IMR-90 (cell line): ENCODE data around the gene LMX1A. TPM values are rescaled to one million over a fixed set of nuclear protein-coding genes. Genes with fewer than 3 reads are reported as not detected.

Experiments used
- ATAC-seq: fragments of 200-7000 bp; cut with Tn5 transposase; 2 replicates; pipeline ENCODE4 v1.9.1; 2020; ENCODE audit warnings: low read depth, mild to moderate bottlenecking, moderate library complexity
- BruUV-seq: library from RNA; stranded (reverse); fragments of 400-500 nt; replicated peaks from 2 replicates; lab custom pipeline; 2021; lab: Mats Ljungman, UMichigan
- CTCF ChIA-PET: fragments of 300-600 bp; formaldehyde crosslinking; extraction: SDS; loops from one replicate; lab custom pipeline; 2021; ENCODE audit warnings: antibody characterized with exemption; lab: Yijun Ruan, JAX
- POLR2A ChIA-PET: fragments of 300-600 bp; sonication (Branson Sonifier 250); formaldehyde crosslinking; loops from one replicate; lab custom pipeline; 2022; ENCODE audit warnings: antibody characterized with exemption; ENCODE audit not compliant: unreplicated experiment; lab: Charles Lee
- DNase-seq: peaks from one replicate; pipeline ENCODE4 v3.0.0; 2013
- H2AFZ ChIP-seq: replicated peaks from 2 replicates; pipeline ENCODE3; 2013; ENCODE audit warnings: low read length, mild to moderate bottlenecking; ENCODE audit not compliant: poor library complexity
- H2AK5ac ChIP-seq: 2 replicates; pipeline ENCODE4 v1.6.1; 2013; ENCODE audit warnings: low read depth, low read length, inconsistent platforms
- H2AK9ac ChIP-seq: replicated peaks from 2 replicates; pipeline ENCODE3; 2013; ENCODE audit warnings: mild to moderate bottlenecking, low read depth, low read length, moderate library complexity; ENCODE audit not compliant: poor library complexity
- H2BK120ac ChIP-seq: 2 replicates; pipeline ENCODE4 v1.6.1; 2013; ENCODE audit warnings: low read depth, low read length, inconsistent platforms
- H2BK15ac ChIP-seq: 3 replicates; pipeline ENCODE4 v1.6.1; 2013; ENCODE audit warnings: low read depth, low read length, inconsistent platforms
- H2BK20ac ChIP-seq: 2 replicates; pipeline ENCODE4 v1.6.1; 2013; ENCODE audit warnings: low read depth, mild to moderate bottlenecking, inconsistent platforms, low read length, moderate library complexity
- H2BK5ac ChIP-seq: 2 replicates; pipeline ENCODE4 v1.6.1; 2013; ENCODE audit warnings: mild to moderate bottlenecking, low read depth, low read length, inconsistent platforms; ENCODE audit not compliant: poor library complexity, severe bottlenecking
- H3K14ac ChIP-seq: replicated peaks from 2 replicates; pipeline ENCODE4 v1.6.1; 2013; ENCODE audit warnings: low read depth, low read length, inconsistent platforms
- H3K18ac ChIP-seq: 2 replicates; pipeline ENCODE4 v1.6.1; 2013; ENCODE audit warnings: low read depth, low read length, control low read depth
- H3K23ac ChIP-seq: 2 replicates; pipeline ENCODE4 v1.6.1; 2013; ENCODE audit warnings: low read depth, low read length, inconsistent platforms
- H3K27ac ChIP-seq: 2 replicates; pipeline ENCODE4 v1.5.1; 2013; ENCODE audit warnings: mild to moderate bottlenecking, control low read depth, low read length; ENCODE audit not compliant: insufficient read depth
- H3K27me3 ChIP-seq: 2 replicates; pipeline ENCODE4 v1.6.1; 2013; ENCODE audit warnings: low read length; ENCODE audit not compliant: control insufficient read depth, insufficient read depth
- H3K36me3 ChIP-seq: 2 replicates; pipeline ENCODE4 v1.6.1; 2013; ENCODE audit warnings: low read length, mixed read lengths; ENCODE audit not compliant: control insufficient read depth, insufficient read depth
- H3K4ac ChIP-seq: 2 replicates; pipeline ENCODE4 v1.6.1; 2013; ENCODE audit warnings: low read depth, low read length, inconsistent platforms
- H3K4me1 ChIP-seq: 2 replicates; pipeline ENCODE4 v1.6.1; 2013; ENCODE audit warnings: low read length, mixed read lengths; ENCODE audit not compliant: control insufficient read depth, insufficient read depth
- H3K4me2 ChIP-seq: 2 replicates; pipeline ENCODE4 v1.6.1; 2013; ENCODE audit warnings: low read depth, mild to moderate bottlenecking, control low read depth, low read length, moderate library complexity
- H3K4me3 ChIP-seq: 2 replicates; pipeline ENCODE4 v1.5.1; 2013; ENCODE audit warnings: low read depth, mild to moderate bottlenecking, control low read depth, low read length, moderate library complexity; ENCODE audit not compliant: insufficient read depth
- H3K56ac ChIP-seq: 2 replicates; pipeline ENCODE4 v1.6.1; 2013; ENCODE audit warnings: low read length, inconsistent platforms; ENCODE audit not compliant: insufficient read depth; ENCODE audit errors: extremely low read depth
- H3K79me1 ChIP-seq, 2 experiments: 2 replicates each; pipeline ENCODE4 v1.6.1; 2013; ENCODE audit warnings: low read length in 2 of 2, inconsistent platforms in 1 of 2, low read depth in 1 of 2
- H3K9ac ChIP-seq: 2 replicates; pipeline ENCODE4 v1.6.1; 2013; ENCODE audit warnings: low read depth, low read length, control low read depth
- H3K9me1 ChIP-seq: 2 replicates; pipeline ENCODE4 v1.6.1; 2013; ENCODE audit warnings: low read length, inconsistent platforms; ENCODE audit not compliant: insufficient read depth
- H3K9me3 ChIP-seq: 2 replicates; pipeline ENCODE4 v1.6.1; 2013; ENCODE audit warnings: low read length; ENCODE audit not compliant: control insufficient read depth, insufficient read depth
- H4K20me1 ChIP-seq: 2 replicates; pipeline ENCODE4 v1.6.1; 2013; ENCODE audit warnings: low read length, inconsistent platforms; ENCODE audit not compliant: insufficient read depth
- H4K5ac ChIP-seq: 2 replicates; pipeline ENCODE4 v1.6.1; 2013; ENCODE audit warnings: mild to moderate bottlenecking, low read depth, low read length, control low read depth
- H4K8ac ChIP-seq, 2 experiments: 2 replicates each; pipeline ENCODE4 v1.6.1; 2013; ENCODE audit warnings: low read depth in 2 of 2, low read length in 2 of 2, control low read depth in 1 of 2, inconsistent platforms in 1 of 2
- H4K91ac ChIP-seq: 2 replicates; pipeline ENCODE4 v1.6.1; 2013; ENCODE audit warnings: low read depth, low read length, inconsistent platforms; ENCODE audit not compliant: insufficient read depth
- CEBPB ChIP-seq: IDR thresholded peaks from 2 replicates; pipeline ENCODE4 v1.6.1; 2012; ENCODE audit warnings: low read depth, low read length, improper control_type of control experiment
- FOS ChIP-seq: fragments of 150-350 bp; IDR thresholded peaks from 2 replicates; pipeline ENCODE4 v1.6.1; 2016; ENCODE audit warnings: low read depth, low read length
- MAZ ChIP-seq: IDR thresholded peaks from 2 replicates; pipeline ENCODE4 v1.6.1; 2012; ENCODE audit warnings: low read depth, mild to moderate bottlenecking, low read length, improper control_type of control experiment, moderate library complexity, borderline replicate concordance
- POLR2A ChIP-seq: IDR thresholded peaks from 2 replicates; pipeline ENCODE4 v1.6.1; 2012; ENCODE audit warnings: mild to moderate bottlenecking, low read depth, low read length
- SMC3 ChIP-seq: fragments of 150-350 bp; IDR thresholded peaks from 2 replicates; pipeline ENCODE4 v1.6.1; 2016; ENCODE audit warnings: low read depth, mild to moderate bottlenecking, antibody characterized with exemption, low read length, moderate library complexity
- WGBS, 2 experiments: methylation state at CpG; one replicate each; pipeline versions ENCODE4 v1.1.5 to v1.1.7; 2013; ENCODE audit warnings: missing lambda C conversion rate in 2 of 2; ENCODE audit not compliant: insufficient read length in 1 of 2; ENCODE audit errors: extremely low coverage in 2 of 2; 5-methylcytosine and 5-hydroxymethylcytosine counted together
- dilution Hi-C: fragments of 300-500 bp; cut with HindIII; formaldehyde crosslinking; loops from one replicate; pipeline ENCODE4 v1.14.3; 2018; ENCODE audit warnings: low sequenced_read_pairs; ENCODE audit not compliant: unreplicated experiment
- in situ Hi-C: fragments of 300-500 bp; cut with MboI; formaldehyde crosslinking; loops from 3 replicates; pipeline ENCODE4 v1.14.3; 2019; ENCODE audit warnings: low sequenced_read_pairs, inconsistent platforms, mixed read lengths
- intact Hi-C: fragments of 100-400 bp; cut with micrococcal nuclease; formaldehyde crosslinking; loops from 2 replicates; pipeline ENCODE4 v1.10.0; 2022
- polyA plus RNA-seq, 3 experiments: library from polyadenylated mRNA; depleted of rRNA; stranded (reverse); fragments of >200 nt; gene quantifications; 2 replicates each; pipeline ENCODE4 v1.2.3, GENCODE V29; 2012; ENCODE audit warnings: low replicate concordance in 1 of 3
- total RNA-seq: library from RNA; depleted of rRNA; stranded (reverse); fragments of >200 nt; gene quantifications from 2 replicates; pipeline ENCODE4 v1.2.3, GENCODE V29; 2012

The LMX1A gene
- total and polyA plus RNA-seq, 2 of the 4 experiments (the other 2 are of a cell fraction) = not detected

- Histone ChIP-seq H2AK9ac (no peak overlapping the region), H3K18ac (no peak overlapping the region), H4K8ac (no peak overlapping the region), H3K4me1 (no peaks in the 10 kb centered on the region), H3K4me2 (no peak overlapping the region), H3K9me3 (no peaks in the 10 kb centered on the region), H3K27me3 (no peaks in the 10 kb centered on the region), H4K20me1 (no peaks in the 10 kb centered on the region), H2AFZ (no peak overlapping the region), H3K36me3 (no peaks in the 10 kb centered on the region), H3K27ac (no peak overlapping the region), H3K9ac (no peak overlapping the region), H2BK20ac (no peak overlapping the region), H3K9me1 (no peaks in the 10 kb centered on the region), H2BK5ac (no peak overlapping the region), H3K14ac (no peak overlapping the region), H2AK5ac (no peak overlapping the region), H3K23ac (no peak overlapping the region), H4K91ac (no peak overlapping the region), H3K4ac (no peak overlapping the region), H2BK120ac (no peak overlapping the region), H4K5ac (no peak overlapping the region), H2BK15ac (no peak overlapping the region), H3K56ac (no peak overlapping the region), H3K79me1 (no peaks in the 10 kb centered on the region), H3K4me3 (no peak overlapping the region)
- intact Hi-C loops (loop anchor here (5.0 kb wide), 1 partner anchor 333 kb away; no protein-coding TSS in a partner anchor), dilution Hi-C loops (no loop called here), in situ Hi-C loops (no loop called here)
- BruUV-seq = no TSS peak
- POLR2A ChIA-PET = no interaction called here
- ATAC-seq (no peak), DNase-seq (no peak)
- CTCF ChIA-PET = interaction anchor here (0.6 kb wide), 1 partner anchor 203 kb away, joined by 3 read pairs; no protein-coding TSS in a partner anchor
- TF ChIP-seq MAZ (no peak), SMC3 (no peak), CEBPB (no peak), POLR2A (no peak), FOS (no peak)
- no CpG with 5 or more reads among the region's 2 CpGs for WGBS, 2 experiments
These were observed 97.3 kb downstream of the LMX1A start for GRCh38 chr1:165259236-165259635.
